HG02840 (cell line): ENCODE results near the gene ABCG5.

ENCODE experiments used
- ATAC-seq: cut with Tn5 transposase; IDR thresholded peaks from one replicate; pipeline ENCODE4 v1.9.1; 2021; ENCODE audit warnings: mild to moderate bottlenecking, moderate library complexity, moderate number of reproducible peaks; ENCODE audit not compliant: unreplicated experiment, low FRiP score

ABCG5 gene

DNA sequence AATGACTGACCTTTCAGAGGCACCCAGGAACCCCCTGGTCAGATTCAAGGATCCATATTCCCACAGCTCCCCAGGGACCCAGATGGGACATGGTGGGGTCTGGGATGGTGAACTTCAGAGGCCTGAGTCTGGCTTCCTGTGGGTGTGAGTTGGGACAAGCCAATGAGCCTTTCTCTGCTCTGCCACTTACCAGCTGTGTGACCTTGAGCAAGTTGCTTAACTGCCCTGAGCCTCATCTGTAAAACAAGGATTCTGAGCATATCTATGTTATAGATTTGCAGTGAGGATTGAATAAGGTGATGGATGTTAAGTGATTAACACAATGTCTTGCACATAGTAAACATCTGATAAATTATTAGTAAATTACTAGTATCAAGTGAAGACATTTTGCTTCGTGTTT lies 6.5 kb upstream of the ABCG5 start:
- no peak for ATAC-seq

- ATAC-seq, result no peak
These were observed 4.2 kb upstream of the ABCG5 start for GRCh38 chr2:43842866-43843226.

- ATAC-seq, result no peak
These were observed 3.6 kb upstream of the ABCG5 start for GRCh38 chr2:43841949-43842865.

GRCh38 chr2:43840965-43841364 lies 2.3 kb upstream of the ABCG5 start:
- ATAC-seq, result no peak

GRCh38 chr2:43839776-43840564 lies 1.3 kb upstream of the ABCG5 start:
- no peak for ATAC-seq

- no peak for ATAC-seq
These were observed 644 bp downstream of the ABCG5 start for GRCh38 chr2:43837831-43838559.

DNA sequence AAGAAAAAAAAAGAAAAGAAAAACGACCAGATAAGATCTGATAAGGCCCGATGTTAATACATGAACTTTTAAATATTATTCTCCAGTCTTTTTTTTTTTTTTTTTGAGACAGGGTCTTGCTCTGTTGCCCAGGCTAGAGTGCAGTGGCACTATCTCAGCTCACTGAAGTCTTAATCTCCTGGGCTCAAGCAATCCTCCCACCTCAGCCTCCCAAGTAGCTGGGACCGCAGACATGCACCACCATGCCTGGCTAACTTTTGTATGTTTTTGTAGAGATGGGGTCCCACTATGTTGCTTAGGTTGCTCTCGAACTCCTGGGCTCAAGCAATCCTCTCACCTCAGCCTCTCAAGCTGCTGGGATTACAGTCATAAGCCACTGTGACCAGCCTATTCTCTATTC lies 1.6 kb downstream of the ABCG5 start:
- ATAC-seq, result no peak

DNA sequence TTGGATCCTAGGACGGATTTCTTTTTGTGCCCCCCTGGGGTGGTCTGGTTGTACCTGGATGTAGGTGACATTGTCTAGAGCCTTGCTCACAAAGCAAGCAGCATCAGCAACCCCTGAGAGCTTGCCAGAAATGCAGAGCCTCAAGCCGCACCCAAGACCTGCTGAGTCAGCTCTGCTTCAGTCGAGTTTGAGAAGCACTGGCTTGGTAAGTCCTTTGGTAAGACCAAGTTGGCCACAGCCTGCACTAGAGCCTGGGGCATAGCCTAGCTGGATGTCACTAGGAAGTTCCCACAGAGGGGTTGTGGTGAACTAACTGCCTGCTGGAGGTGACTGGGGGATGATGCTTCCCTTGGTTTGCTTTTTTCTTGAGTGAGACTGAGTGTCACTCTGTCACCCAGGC lies 6.2 kb downstream of the ABCG5 start:
- no peak for ATAC-seq

DNA sequence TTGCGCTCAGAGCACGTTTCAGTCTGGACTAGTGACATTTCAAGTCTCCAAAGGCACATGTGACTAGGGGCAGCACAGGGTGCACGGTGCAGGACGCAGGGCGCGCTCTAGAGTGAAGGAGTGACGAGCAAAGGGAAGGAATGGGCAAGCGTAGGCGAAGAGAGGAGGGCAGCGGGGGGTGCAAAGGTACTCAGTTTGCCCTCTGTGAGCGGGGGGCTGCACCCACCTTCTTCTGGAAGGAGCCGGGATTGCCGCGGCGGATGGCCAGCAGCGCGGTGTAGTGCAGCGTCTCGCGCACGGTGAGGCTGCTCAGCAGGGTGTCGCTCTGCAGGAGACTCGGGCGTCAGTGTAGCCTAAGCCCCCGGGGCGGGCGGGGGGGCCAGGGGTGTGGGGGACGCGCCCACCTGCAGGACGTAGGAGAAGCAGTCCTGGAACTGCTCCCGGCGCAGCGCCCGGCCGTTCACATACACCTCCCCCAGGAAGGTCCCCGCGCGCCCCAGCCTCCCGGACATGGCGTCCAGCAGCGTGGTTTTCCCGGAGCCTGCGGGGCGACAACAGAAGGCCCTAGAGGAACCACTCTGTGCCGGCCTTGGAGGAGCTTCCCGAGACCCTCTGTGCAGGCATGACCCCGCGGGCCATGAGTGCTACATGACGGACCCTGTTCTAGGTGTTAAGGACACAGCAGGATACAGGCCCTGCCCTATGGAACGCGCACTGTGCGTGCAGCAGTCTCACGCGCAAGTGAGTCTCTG lies 6.9 kb downstream of the ABCG5 start:
- ATAC-seq, result no peak

GRCh38 chr2:43826305-43827250 lies 12.1 kb downstream of the ABCG5 start:
- no peak for ATAC-seq

GRCh38 chr2:43825841-43826240 lies 12.8 kb downstream of the ABCG5 start:
- no peak for ATAC-seq

GRCh38 chr2:43824951-43825493 lies 13.6 kb downstream of the ABCG5 start:
- no peak for ATAC-seq

DNA sequence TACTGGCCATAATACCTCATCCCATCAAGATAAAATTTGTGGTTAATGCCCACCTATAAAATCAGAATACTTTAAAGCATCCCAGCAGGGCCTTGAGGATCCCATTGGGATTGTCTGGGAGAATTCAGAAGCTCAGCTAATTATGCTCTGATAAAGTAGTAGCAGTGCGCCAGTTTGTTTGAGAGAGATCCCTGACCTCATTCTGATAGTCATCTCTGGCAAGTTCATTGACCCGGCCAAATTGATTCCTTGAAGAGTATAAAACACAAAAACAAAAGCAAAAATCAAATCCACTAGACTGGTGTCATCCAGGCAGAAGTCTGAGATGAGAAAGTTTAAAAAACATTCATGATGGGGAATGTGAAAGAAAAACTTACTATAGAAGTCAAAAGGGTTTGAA lies 14.1 kb downstream of the ABCG5 start:
- ATAC-seq, result no peak

- no peak for ATAC-seq
These were observed 14.9 kb downstream of the ABCG5 start for GRCh38 chr2:43823751-43824150.

GRCh38 chr2:43822839-43823238 lies 15.8 kb downstream of the ABCG5 start:
- no peak for ATAC-seq

DNA sequence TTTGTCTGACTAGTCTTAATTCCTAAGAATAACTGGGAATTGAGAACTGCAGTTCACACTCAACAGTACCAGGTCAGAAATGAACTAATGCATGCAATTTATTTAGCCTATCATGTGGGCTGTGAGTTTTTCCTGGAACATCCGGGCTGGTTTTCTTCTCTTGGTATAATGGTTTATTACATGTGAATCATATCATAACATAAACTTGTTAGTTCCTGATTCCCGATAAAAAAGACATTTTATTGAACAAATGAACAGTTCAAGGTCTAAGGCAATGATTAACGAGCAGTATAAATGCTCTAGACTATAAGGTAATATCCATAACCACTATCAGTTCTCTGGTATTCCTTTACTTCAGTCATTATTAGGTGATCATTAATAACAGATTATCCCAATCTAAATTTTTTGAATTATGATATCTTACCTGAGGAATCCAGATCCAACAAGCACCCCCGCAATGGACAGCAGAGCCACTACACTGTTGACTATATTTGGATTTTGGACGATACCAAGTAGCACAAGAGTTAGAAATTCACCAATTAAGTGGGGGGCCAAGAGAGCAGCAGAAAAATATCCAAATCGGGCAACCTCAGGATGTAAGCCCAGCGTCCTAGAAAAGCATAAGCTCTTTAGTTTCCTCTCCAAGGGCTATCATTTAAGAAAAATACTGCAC lies 19.0 kb downstream of the ABCG5 start:
- no peak for ATAC-seq

DNA sequence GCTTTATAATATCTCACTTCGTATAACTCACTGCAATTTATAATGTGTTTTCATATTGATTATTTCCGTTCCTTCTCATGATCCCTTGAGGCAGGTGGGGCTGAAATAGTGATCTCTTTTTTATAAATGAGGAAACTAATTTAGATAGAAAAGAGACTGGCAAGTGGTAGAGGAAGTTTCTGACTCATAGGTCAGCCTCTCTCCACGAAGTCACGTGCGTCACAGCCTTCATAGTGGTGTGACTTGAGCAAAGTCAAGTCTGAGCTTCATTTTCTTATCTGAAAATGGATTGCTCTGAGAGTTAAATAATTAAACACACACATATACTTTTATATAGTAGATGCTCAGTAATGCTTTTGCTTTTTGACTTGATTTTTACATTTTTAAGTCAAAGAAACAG lies 19.9 kb downstream of the ABCG5 start:
- ATAC-seq, result no peak

- no peak for ATAC-seq
These were observed 23.9 kb downstream of the ABCG5 start for GRCh38 chr2:43814711-43815110.
